Measurements from ENCODE around the gene MAP4. TPM values are rescaled to one million over a fixed set of nuclear protein-coding genes. Genes with fewer than 3 reads are reported as not detected.

Gene MAP4
- total RNA-seq, 1 donor from 2014 or later: 152 TPM

DNA sequence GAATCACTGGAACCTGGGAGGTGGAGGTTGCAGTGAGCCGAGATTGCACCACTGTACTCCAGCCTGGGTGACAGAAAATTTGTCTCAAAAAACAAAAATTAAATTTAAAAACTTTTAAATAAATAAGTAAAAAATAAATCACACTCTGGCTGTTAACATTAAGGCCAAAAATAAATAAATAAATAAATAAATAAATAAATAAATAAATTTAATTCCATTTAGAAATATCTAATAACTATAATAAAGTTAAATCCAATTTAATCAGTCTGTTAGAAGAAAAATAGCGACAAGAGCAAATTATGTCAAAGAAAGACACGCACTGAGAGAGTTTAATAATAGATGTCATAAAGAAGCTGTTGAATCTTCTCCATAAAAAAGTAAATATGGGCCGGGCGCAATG, 13.4 kb downstream of the MAP4 start:
- ChIA-PET CTCF (interaction anchor here (0.6 to 0.9 kb wide), 3 partner anchors 10 to 614 kb away, joined by 3 read pairs; no protein-coding TSS in a partner anchor), POLR2A (no interaction called here)
- peaks cover 8% of the 10 kb centered on the region for H3K36me3 Mint-ChIP-seq (ENCODE audit: low read depth)
- no peaks in the 10 kb centered on the region for H3K9me3 Mint-ChIP-seq
- no peak overlapping the region for H3K4me3 Mint-ChIP-seq
- no peak overlapping the region for H3K27ac Mint-ChIP-seq
- TF ChIP-seq, protein P1, sequence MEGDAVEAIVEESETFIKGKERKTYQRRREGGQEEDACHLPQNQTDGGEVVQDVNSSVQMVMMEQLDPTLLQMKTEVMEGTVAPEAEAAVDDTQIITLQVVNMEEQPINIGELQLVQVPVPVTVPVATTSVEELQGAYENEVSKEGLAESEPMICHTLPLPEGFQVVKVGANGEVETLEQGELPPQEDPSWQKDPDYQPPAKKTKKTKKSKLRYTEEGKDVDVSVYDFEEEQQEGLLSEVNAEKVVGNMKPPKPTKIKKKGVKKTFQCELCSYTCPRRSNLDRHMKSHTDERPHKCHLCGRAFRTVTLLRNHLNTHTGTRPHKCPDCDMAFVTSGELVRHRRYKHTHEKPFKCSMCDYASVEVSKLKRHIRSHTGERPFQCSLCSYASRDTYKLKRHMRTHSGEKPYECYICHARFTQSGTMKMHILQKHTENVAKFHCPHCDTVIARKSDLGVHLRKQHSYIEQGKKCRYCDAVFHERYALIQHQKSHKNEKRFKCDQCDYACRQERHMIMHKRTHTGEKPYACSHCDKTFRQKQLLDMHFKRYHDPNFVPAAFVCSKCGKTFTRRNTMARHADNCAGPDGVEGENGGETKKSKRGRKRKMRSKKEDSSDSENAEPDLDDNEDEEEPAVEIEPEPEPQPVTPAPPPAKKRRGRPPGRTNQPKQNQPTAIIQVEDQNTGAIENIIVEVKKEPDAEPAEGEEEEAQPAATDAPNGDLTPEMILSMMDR (IDR thresholded peaks at IDR 0.05): no peak
- ATAC-seq (ENCODE audit: low read depth) (no peak), DNase-seq (no peak)
- intact Hi-C loops (cut with micrococcal nuclease): no loop called here
- no peaks in the 10 kb centered on the region for H3K4me1 Mint-ChIP-seq
- H3K27me3 Mint-ChIP-seq: no peaks in the 10 kb centered on the region

DNA sequence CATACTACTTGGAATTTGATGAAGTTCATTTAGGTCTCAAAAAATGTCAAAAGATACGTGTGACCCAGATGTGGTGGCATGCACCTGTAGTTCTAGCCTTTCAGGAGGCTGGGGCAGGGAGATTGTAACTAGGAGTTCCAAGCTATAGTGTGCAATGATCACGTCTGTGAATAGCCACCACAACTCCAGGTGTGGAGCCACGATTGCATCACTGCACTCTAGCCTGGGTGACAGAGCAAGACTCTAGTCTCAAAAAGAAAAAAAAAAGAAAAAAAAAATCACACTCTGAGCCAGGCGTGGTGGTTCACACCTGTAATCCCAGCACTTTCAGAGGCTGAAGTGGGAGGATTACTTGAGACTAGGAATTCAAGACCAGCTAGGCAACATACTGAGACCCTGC, 14.2 kb downstream of the MAP4 start:
- H3K4me1 Mint-ChIP-seq: no peaks in the 10 kb centered on the region
- intact Hi-C loops (cut with micrococcal nuclease): no loop called here
- TF ChIP-seq, protein P1 (IDR thresholded peaks at IDR 0.05): no peak
- DNase-seq (no peak), ATAC-seq (ENCODE audit: low read depth) (no peak)
- ChIA-PET POLR2A (no interaction called here), CTCF (interaction anchor here (0.6 kb wide), 1 partner anchor 614 kb away, joined by 3 read pairs; no protein-coding TSS in a partner anchor)
- no peaks in the 10 kb centered on the region for H3K9me3 Mint-ChIP-seq
- H3K36me3 Mint-ChIP-seq (ENCODE audit: low read depth): peaks cover 11% of the 10 kb centered on the region
- H3K4me3 Mint-ChIP-seq: no peak overlapping the region
- H3K27me3 Mint-ChIP-seq: no peaks in the 10 kb centered on the region
- no peak overlapping the region for H3K27ac Mint-ChIP-seq

DNA sequence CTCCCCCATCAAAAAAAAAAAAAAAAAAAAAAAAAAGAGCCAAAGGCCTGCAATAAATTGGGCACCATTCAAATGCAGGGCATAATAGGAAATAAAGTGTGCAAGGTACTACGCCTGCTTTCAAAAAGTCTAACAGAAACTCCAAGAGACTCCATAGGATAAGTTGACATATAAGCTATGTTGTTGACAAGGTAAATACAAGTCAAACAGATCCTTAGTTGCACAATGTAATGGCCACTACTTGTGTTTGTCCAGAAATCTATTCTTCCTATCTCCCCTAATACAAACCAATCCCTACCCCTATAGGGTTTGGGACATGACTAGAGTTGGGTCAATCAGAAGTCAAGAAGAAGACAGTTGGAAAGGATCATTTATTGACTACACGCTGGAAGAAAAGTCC, 16.0 kb downstream of the MAP4 start:
- ChIA-PET CTCF (no interaction called here), POLR2A (interaction anchor here (0.7 kb wide), 2 partner anchors 175 to 703 kb away, joined by 7 to 10 read pairs; no protein-coding TSS in a partner anchor)
- intact Hi-C loops (cut with micrococcal nuclease): no loop called here
- no peak overlapping the region for H3K4me3 Mint-ChIP-seq
- DNase-seq (no peak), ATAC-seq (ENCODE audit: low read depth) (no peak)
- H3K27ac Mint-ChIP-seq: no peak overlapping the region
- H3K4me1 Mint-ChIP-seq: peaks cover 2% of the 10 kb centered on the region
- H3K27me3 Mint-ChIP-seq: no peaks in the 10 kb centered on the region
- TF ChIP-seq, protein P1 (IDR thresholded peaks at IDR 0.05): no peak
- peaks cover 27% of the 10 kb centered on the region for H3K36me3 Mint-ChIP-seq (ENCODE audit: low read depth)
- H3K9me3 Mint-ChIP-seq: no peaks in the 10 kb centered on the region

DNA sequence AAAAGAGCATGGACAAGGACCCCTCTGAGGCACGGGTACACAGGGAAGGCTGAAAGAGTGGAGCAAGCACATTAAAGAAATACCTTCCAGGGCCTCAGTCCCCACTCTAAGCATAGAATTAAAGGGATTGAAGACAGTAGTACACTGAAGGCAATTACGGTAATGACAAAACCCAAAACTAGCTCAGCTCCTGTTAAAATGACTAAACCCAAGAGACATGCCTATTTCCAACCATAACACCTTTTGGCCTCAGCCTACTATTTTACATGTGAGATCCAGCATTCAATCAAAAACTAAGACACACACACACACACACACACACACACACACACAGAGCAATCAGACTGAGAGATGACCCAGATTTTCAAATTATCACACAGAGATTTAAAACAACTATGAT, 19.8 kb downstream of the MAP4 start:
- intact Hi-C loops (cut with micrococcal nuclease): no loop called here
- H3K9me3 Mint-ChIP-seq: no peaks in the 10 kb centered on the region
- TF ChIP-seq, protein P1 (IDR thresholded peaks at IDR 0.05): no peak
- H3K4me3 Mint-ChIP-seq: no peak overlapping the region
- H3K27me3 Mint-ChIP-seq: no peaks in the 10 kb centered on the region
- DNase-seq (no peak), ATAC-seq (ENCODE audit: low read depth) (no peak)
- ChIA-PET CTCF (interaction anchor here (0.9 kb wide), 1 partner anchor 159 kb away, joined by 3 read pairs; no protein-coding TSS in a partner anchor), POLR2A (interaction anchor here (0.7 kb wide), 1 partner anchor 123 kb away, joined by 4 read pairs; no protein-coding TSS in a partner anchor)
- no peak overlapping the region for H3K27ac Mint-ChIP-seq
- peaks cover 2% of the 10 kb centered on the region for H3K4me1 Mint-ChIP-seq
- H3K36me3 Mint-ChIP-seq (ENCODE audit: low read depth): peaks cover 43% of the 10 kb centered on the region

DNA sequence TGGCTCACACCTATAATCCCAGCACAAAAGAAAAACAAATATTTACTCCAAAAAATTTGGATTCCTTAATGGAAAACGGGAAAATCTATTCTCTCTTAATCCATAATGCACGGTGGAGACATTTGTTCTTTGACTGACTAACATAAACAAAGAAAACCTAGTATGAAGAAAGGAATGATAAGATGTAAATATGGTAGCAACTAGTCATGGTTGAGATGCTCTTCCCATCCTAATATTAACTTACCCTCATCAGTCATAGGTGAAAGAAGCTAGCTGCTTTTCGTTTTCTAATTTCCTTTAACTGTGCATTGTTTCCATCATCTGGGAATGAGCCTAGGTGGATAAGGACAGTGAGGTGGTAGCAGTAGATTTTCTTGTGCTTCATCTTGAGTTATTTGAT, 22.0 kb downstream of the MAP4 start:
- ChIA-PET CTCF (no interaction called here), POLR2A (no interaction called here)
- peaks cover 6% of the 10 kb centered on the region for H3K4me1 Mint-ChIP-seq
- TF ChIP-seq, protein P1 (IDR thresholded peaks at IDR 0.05): no peak
- H3K27ac Mint-ChIP-seq: no peak overlapping the region
- H3K4me3 Mint-ChIP-seq: no peak overlapping the region
- DNase-seq (no peak), ATAC-seq (ENCODE audit: low read depth) (no peak)
- no peaks in the 10 kb centered on the region for H3K27me3 Mint-ChIP-seq
- intact Hi-C loops (cut with micrococcal nuclease): no loop called here
- H3K9me3 Mint-ChIP-seq: no peaks in the 10 kb centered on the region
- H3K36me3 Mint-ChIP-seq (ENCODE audit: low read depth): peaks cover 45% of the 10 kb centered on the region

Data from activated B cell treated with CpG ODN at 0.5 μM for 24 hours (primary cell).